Measurements from ENCODE around the gene OR1J1.

OR1J1 gene

DNA sequence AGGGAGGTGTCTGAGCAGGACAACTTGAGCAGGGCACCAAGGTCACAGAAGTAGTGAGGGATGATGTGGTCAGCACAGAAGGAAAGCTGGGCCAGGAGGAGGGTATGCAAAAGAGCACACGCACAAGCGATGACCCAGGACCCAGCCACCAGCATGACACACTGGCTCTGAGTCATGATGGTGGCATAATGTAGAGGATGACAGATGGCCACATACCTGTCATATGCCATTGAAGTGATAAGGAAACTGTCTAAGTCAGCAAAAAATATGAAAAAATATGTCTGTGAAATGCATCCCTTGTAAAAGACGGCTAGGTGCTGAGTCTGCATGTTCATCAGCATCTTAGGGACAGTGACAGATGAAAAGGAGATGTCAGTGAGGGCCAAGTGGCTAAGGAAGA, 380 bp downstream of the OR1J1 start:
- Histone ChIP-seq H3K9ac (no peak overlapping the region), H3K4me3 (no peak overlapping the region), H4K20me1 (no peaks in the 10 kb centered on the region), H3K4me1 (no peaks in the 10 kb centered on the region), H3K27me3 (no peaks in the 10 kb centered on the region), H3K36me3 (no peaks in the 10 kb centered on the region), H3K4me2 (no peak overlapping the region), H3K27ac (no peak overlapping the region), H3K9me3 (no peaks in the 10 kb centered on the region)
- no peak for TF ChIP-seq Cebpa-rat (IDR thresholded peaks at IDR 0.05)

DNA sequence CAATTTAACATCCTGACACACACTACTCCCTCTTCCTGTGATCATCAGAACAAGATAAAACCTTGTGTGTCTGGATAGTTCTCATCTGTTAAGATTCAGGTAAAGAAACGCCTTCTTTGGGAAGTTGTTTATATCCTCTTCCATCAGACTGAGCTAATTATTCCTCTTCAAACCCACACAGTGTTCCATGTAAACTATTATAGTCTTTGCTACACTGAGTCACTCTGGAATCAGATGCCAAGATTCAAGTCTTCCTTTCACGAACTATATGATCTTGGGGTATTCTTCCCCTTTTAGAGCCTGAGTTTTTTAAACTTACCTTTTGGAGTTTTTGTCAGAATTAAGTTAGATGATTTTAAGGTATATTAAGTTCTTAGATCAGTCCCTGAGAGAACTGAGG, 2.0 kb downstream of the OR1J1 start:
- TF ChIP-seq Cebpa-rat (IDR thresholded peaks at IDR 0.05) = no peak
- no peaks in the 10 kb centered on the region for H3K9me3 ChIP-seq
- no peak overlapping the region for H3K27ac ChIP-seq
- H3K36me3 ChIP-seq = no peaks in the 10 kb centered on the region
- H3K4me1 ChIP-seq = no peaks in the 10 kb centered on the region
- H4K20me1 ChIP-seq = no peaks in the 10 kb centered on the region
- H3K9ac ChIP-seq = no peak overlapping the region
- no peaks in the 10 kb centered on the region for H3K27me3 ChIP-seq
- no peak overlapping the region for H3K4me3 ChIP-seq
- H3K4me2 ChIP-seq = no peak overlapping the region

DNA sequence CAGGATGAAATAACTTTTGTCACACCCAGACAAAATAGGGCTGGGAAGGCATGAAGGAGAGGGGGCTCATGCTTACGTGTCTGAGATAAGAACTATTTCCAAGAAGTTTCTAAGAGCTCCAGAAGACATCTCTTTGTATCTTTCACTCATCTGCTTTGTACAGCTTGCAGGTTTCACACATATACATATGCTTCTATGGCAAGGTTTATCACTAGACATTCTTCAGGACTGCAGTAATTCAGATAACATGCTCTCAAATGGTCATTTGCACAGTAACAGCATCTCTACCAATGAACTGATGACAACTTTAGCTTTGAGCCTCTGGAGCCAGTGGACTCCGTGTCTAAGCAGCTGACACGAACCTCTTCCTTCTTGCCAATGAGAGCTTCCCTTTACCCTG, 3.2 kb downstream of the OR1J1 start:
- H4K20me1 ChIP-seq = no peaks in the 10 kb centered on the region
- no peak overlapping the region for H3K9ac ChIP-seq
- peaks cover 10% of the 10 kb centered on the region for H3K9me3 ChIP-seq
- no peaks in the 10 kb centered on the region for H3K36me3 ChIP-seq
- no peak for TF ChIP-seq Cebpa-rat (IDR thresholded peaks at IDR 0.05)
- no peaks in the 10 kb centered on the region for H3K4me1 ChIP-seq
- H3K27ac ChIP-seq = no peak overlapping the region
- H3K4me2 ChIP-seq = no peak overlapping the region
- H3K4me3 ChIP-seq = no peak overlapping the region
- H3K27me3 ChIP-seq = no peaks in the 10 kb centered on the region

DNA sequence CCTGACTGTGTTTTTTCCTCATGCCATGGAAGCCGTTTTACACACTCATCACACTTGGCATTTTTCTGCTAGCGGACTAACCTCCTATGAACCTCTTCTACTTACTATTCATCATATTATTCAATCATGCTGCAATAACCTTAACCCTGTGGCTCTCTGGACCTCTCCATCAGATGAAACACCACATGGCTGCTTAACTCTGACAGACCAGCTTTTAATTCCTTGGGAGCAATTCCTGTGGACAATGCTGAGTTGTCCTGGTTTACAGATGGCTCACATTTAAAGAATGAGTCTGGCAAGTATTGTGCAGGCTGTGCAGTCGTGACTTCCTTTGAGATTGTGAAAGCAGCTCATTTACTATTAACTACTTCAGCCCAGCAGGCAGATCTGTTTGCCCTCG, 9.0 kb downstream of the OR1J1 start:
- Histone ChIP-seq H4K20me1 (no peaks in the 10 kb centered on the region), H3K9ac (no peak overlapping the region), H3K4me1 (peaks cover 14% of the 10 kb centered on the region), H3K27me3 (no peaks in the 10 kb centered on the region), H3K27ac (no peak overlapping the region), H3K4me2 (no peak overlapping the region), H3K4me3 (no peak overlapping the region), H3K9me3 (peaks cover 10% of the 10 kb centered on the region), H3K36me3 (no peaks in the 10 kb centered on the region)
- TF ChIP-seq Cebpa-rat (IDR thresholded peaks at IDR 0.05) = no peak

DNA sequence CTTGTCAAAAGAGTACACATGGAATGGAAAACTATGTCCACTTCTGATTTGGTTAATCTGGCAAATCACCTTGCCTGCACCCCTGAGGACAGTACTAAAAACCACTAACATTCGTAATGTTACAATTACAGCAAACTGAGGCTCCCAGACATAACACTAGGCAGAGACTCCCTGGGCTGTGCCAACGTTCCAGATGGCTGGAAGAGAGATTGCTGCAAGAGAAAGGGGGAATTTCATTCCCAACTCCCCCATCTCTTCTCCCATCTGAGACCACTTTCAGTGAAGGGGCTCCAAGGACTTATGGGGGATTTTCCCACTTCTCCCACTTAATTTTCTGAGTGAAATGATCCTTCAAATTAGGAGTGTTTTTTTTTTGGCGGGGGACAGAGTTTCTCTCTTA, 11.3 kb downstream of the OR1J1 start:
- no peak overlapping the region for H3K27ac ChIP-seq
- H3K27me3 ChIP-seq = no peaks in the 10 kb centered on the region
- no peak overlapping the region for H3K4me3 ChIP-seq
- H3K9ac ChIP-seq = no peak overlapping the region
- H3K4me2 ChIP-seq = no peak overlapping the region
- H3K4me1 ChIP-seq = peaks cover 21% of the 10 kb centered on the region
- H3K36me3 ChIP-seq = no peaks in the 10 kb centered on the region
- TF ChIP-seq Cebpa-rat (IDR thresholded peaks at IDR 0.05) = no peak
- H4K20me1 ChIP-seq = no peaks in the 10 kb centered on the region
- H3K9me3 ChIP-seq = peaks cover 10% of the 10 kb centered on the region

DNA sequence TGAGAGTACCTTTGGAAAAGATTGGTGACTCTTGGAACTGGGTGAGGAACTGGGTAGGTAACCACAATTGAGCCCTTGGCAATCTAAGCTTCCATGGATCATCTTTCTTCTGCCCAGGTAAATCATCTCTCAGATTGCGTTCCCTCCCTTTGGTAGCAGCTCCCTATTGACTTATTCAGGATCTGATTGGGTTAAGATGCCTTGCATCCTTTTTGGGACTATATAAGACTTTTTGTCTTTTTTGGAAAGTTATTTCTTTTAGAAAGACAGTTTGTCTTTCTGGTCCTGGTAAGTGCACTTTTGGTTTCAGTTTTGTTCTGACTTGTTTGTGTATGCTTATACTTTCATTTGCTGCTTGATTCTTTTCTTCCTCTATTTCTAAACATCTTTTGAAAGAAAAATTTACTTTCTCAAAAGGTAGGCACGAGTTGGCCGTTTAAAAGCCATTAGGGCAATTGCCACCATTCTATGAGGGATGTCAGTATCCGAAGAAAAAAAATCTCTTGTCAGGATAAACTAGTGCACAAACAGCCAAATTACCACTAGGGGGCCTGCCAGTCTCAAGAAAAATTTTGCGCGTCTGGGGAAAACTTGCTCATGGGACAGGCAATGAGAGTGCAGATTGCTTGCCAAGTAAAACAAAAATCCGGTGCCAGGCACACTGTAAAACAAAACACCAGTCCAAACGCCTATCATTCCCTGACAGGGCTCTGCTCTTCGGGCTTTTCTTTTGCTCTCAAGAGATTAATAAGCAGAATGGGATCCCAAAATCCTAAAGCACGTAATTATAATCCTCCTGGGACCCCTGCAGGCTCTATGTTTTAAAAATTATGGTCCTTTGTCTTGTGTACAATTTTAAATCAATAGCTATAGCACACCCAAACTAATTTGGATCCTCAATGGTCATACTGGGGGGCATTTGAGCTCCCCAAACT, 12.8 kb downstream of the OR1J1 start:
- H3K4me3 ChIP-seq = peak overlapping the region; percentile 71
- TF ChIP-seq Cebpa-rat (IDR thresholded peaks at IDR 0.05) = no peak
- no peaks in the 10 kb centered on the region for H4K20me1 ChIP-seq
- no peaks in the 10 kb centered on the region for H3K27me3 ChIP-seq
- no peaks in the 10 kb centered on the region for H3K36me3 ChIP-seq
- H3K4me1 ChIP-seq = peaks cover 21% of the 10 kb centered on the region
- H3K4me2 ChIP-seq = peak overlapping the region; percentile 98
- H3K9ac ChIP-seq = peak overlapping the region; percentile 76
- H3K27ac ChIP-seq = peak overlapping the region; percentile 71
- peaks cover 2% of the 10 kb centered on the region; the same call in 1 of the 2 replicates for H3K9me3 ChIP-seq

DNA sequence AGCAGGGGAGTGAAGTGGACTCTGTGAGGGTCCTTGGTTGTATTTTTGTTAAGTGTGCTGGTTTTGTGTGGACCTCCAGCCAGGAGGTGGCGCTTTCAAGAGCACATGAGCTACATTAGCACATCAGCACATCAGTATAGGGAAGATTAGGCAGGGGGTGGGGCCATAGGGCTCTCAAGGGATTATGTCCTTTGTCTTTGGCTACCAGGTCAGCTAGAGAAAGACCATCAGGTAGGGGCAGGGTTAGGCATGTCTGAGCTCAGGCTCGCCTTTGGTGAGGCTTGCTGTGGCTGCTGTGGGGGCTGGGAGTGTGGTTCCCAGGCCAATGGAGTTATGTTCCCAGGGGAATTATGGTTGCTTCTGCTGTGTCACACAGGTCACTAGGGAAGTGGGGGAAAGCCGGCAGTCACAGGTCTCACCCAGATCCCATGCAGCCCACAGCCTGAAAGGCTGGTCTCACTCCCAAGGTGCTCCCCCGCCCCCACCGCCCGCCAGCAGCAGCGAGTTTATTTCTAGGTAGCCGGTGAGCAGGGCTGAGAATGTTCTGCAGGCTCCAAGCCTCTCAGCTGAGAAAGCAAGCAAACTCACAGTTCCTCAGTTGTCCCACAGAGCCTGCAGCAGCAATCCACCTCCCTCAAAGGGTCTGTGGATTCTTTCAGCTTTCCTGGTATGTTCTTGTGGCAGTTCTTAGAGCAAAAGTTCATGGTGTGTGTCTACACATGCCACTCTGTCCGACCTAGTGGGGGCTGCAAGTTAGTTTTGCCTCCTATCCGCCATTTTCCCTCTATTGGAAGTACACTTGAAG, 13.7 kb downstream of the OR1J1 start:
- H3K4me1 ChIP-seq = peaks cover 21% of the 10 kb centered on the region
- H3K4me3 ChIP-seq = peak overlapping the region; percentile 71
- H3K27me3 ChIP-seq = no peaks in the 10 kb centered on the region
- no peaks in the 10 kb centered on the region for H3K36me3 ChIP-seq
- H3K27ac ChIP-seq = peak overlapping the region; percentile 71
- no peaks in the 10 kb centered on the region for H4K20me1 ChIP-seq
- peak overlapping the region; percentile 98 for H3K4me2 ChIP-seq
- H3K9ac ChIP-seq = peak overlapping the region; percentile 76
- no peak for TF ChIP-seq Cebpa-rat (IDR thresholded peaks at IDR 0.05)
- H3K9me3 ChIP-seq = no peaks in the 10 kb centered on the region

DNA sequence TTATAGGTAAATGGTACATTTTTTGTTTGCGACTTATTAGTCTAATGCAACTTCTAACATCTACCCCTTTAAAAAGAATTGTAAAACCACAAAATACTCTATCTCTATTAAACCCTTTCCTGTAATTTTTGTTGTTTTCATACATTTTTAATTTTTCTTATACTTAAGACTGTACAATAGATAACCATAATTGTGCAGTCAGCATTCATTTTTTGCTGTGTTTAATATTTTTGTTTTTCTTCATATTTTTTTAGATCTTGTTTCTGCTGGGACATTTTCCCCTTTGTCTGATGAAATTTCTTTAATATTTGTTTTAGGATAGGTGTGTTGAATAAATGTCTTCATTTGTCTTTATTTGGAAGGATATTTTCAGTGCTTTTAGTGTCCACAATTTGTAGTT, 19.9 kb downstream of the OR1J1 start:
- Histone ChIP-seq H3K27ac (no peak overlapping the region), H3K4me1 (no peaks in the 10 kb centered on the region), H3K36me3 (no peaks in the 10 kb centered on the region), H3K27me3 (no peaks in the 10 kb centered on the region), H3K9me3 (no peaks in the 10 kb centered on the region), H3K4me2 (no peak overlapping the region), H3K9ac (no peak overlapping the region), H3K4me3 (no peak overlapping the region), H4K20me1 (no peaks in the 10 kb centered on the region)
- no peak for TF ChIP-seq Cebpa-rat (IDR thresholded peaks at IDR 0.05)

DNA sequence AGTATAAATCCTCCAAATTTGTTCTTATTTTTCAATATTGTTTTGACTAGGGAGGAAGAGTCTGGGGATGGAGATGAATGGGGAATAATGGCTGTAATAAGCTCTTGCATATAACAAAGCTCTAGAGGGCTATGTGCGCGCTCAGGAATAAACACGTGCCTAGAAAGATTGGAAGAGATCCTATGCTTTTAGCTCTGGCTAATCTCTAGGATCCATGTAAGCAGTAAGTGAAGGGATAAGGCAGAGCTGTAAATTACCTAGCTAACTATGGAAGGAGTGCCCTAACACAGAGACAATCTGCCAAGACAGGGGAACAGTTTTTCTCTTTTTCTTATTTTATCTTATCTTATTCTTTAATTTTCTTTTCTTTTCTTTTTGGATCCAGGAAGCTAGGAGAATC, 21.6 kb downstream of the OR1J1 start:
- no peak for TF ChIP-seq Cebpa-rat (IDR thresholded peaks at IDR 0.05)
- Histone ChIP-seq H3K27me3 (no peaks in the 10 kb centered on the region), H3K4me1 (no peaks in the 10 kb centered on the region), H3K9me3 (no peaks in the 10 kb centered on the region), H3K36me3 (no peaks in the 10 kb centered on the region), H3K27ac (no peak overlapping the region), H4K20me1 (no peaks in the 10 kb centered on the region), H3K4me2 (no peak overlapping the region), H3K9ac (no peak overlapping the region), H3K4me3 (no peak overlapping the region)

DNA sequence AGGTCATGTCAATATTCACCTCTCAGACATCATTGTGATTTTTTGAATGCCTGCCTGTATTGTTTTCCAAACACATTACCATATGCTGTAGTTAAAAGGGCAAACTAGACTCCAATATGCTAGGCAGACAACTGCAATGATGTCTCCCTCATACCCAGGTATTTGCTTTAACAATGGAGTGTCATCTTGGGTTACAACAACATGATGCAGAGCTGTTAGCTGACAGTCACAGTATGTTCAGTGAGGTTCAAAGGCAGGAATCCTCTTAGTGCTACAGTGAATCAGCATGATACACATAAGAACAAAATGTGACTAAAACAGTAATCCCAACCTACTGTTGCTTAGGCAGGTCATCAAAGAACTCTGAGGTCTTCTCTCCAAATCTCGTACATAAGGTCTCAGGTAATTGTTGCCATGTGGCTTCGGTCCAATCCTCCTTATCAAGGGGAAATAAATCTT, 24.0 kb downstream of the OR1J1 start:
- Histone ChIP-seq H3K9me3 (no peaks in the 10 kb centered on the region), H3K4me3 (no peak overlapping the region), H3K36me3 (no peaks in the 10 kb centered on the region), H3K27me3 (no peaks in the 10 kb centered on the region), H3K4me1 (no peaks in the 10 kb centered on the region), H3K27ac (no peak overlapping the region), H4K20me1 (no peaks in the 10 kb centered on the region), H3K4me2 (no peak overlapping the region), H3K9ac (no peak overlapping the region; the same call in 1 of the 2 replicates)
- TF ChIP-seq Cebpa-rat (IDR thresholded peaks at IDR 0.05) = no peak
